ENCODE measurements around the gene LYSMD1.

DNA sequence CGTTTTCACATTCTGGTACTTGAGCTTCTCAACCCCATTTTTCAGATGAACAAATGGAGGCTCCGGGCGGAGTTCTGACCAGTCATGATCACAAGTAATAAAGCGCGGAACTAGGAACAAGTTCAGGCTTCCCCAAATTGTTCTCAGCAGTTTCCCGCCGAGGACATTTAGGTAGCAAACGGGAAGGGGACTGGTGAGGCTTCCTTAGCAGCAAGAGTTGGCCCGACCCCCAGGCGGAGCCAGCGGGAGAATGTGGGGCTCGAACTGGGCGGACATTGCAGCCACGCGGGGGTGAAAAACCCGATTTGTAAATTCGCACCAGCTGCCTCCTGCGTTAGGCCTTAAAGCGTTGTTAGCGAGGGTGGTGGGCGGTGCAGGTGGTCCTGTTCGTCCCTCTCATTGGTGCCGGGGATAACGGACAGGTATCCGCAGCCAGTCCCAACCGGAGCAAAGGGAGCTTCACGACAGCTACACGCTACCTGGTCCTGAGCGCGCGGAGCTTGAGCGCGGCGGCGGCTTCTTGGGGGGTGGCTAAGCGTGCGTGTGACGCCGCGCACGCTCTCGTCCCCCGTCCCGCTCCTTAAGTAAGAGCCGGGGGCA lies 34.6 kb downstream of the LYSMD1 start:
- TF ChIP-seq CTCF (conservative IDR thresholded peaks at IDR 0.05; ENCODE audit: low read length) (no peak), EZH2phosphoT487 (IDR thresholded peaks at IDR 0.05; ENCODE audit: borderline replicate concordance, low read depth, low read length) (no peak)
